Body of pancreas (tissue), 4 donors: ENCODE data around the gene CREB5.

ENCODE experiments used
- CTCF ChIP-seq, 7 experiments: fragments of 450-650 bp in 4 of 7; fragments of 200-600 bp in 3 of 7; sonication (generic) in 3 of 7; IDR thresholded peaks; one replicate each; pipeline ENCODE4 v1.5.1; 2016 to 2019; ENCODE audit warnings: antibody characterized with exemption in 7 of 7
- POLR2A ChIP-seq, 3 donors: fragments of 450-650 bp; IDR thresholded peaks; one replicate each; pipeline ENCODE4 v1.6.1; 2016; ENCODE audit warnings: antibody characterized with exemption in 3 of 3, mild to moderate bottlenecking in 2 of 3

- no peak for TF ChIP-seq CTCF (IDR thresholded peaks at IDR 0.05)
- no peak for TF ChIP-seq POLR2A (IDR thresholded peaks at IDR 0.05)
These were observed 296.0 kb downstream of the CREB5 start for GRCh38 chr7:28708033-28708951.
